ENCODE measurements around the gene TICAM1.
"Not testable (repeated sequence)": the region's sequence is repeated elsewhere in the genome, so short reads cannot be mapped to it uniquely, and the experiment has no call there.

Gene TICAM1

GRCh38 chr19:4803736-4804695, 27.5 kb downstream of the TICAM1 start:
- no peak for DNase-seq

GRCh38 chr19:4802711-4803110, 28.8 kb downstream of the TICAM1 start:
- DNase-seq, result no peak

GRCh38 chr19:4801085-4801619, 30.4 kb downstream of the TICAM1 start:
- no peak for DNase-seq

GRCh38 chr19:4800591-4801081, 30.9 kb downstream of the TICAM1 start:
- no peak for DNase-seq

GRCh38 chr19:4795400-4795799, 36.1 kb downstream of the TICAM1 start:
- no peak for DNase-seq

GRCh38 chr19:4794971-4795370, 36.5 kb downstream of the TICAM1 start:
- DNase-seq, result no peak

GRCh38 chr19:4793278-4793677, 38.2 kb downstream of the TICAM1 start:
- not testable (repeated sequence) for DNase-seq

- DNase-seq, result not testable (repeated sequence)
Observed at GRCh38 chr19:4792866-4793195, 38.7 kb downstream of the TICAM1 start.

GRCh38 chr19:4792019-4792865, 39.3 kb downstream of the TICAM1 start:
- not testable (repeated sequence) for DNase-seq

GRCh38 chr19:4791183-4792018, 40.1 kb downstream of the TICAM1 start, which contains the start of gene FEM1A:
FEM1A (plus strand) TSS chr19:4791734; CDS start chr19:4791855, 121 bp downstream.
- DNase-seq, result peak; percentile 100

- not testable (repeated sequence) for DNase-seq
Observed at GRCh38 chr19:4786412-4787016, 45.0 kb downstream of the TICAM1 start.

- DNase-seq, result no peak
Observed at GRCh38 chr19:4781801-4782200, 49.7 kb downstream of the TICAM1 start.

- no peak for DNase-seq
Observed at GRCh38 chr19:4780860-4781259, 50.7 kb downstream of the TICAM1 start.

GRCh38 chr19:4778124-4778523, 53.4 kb downstream of the TICAM1 start:
- DNase-seq, result not testable (repeated sequence)

GRCh38 chr19:4776436-4777211, 54.9 kb downstream of the TICAM1 start:
- no peak for DNase-seq

- DNase-seq, result no peak
Observed at GRCh38 chr19:4775627-4776152, 55.8 kb downstream of the TICAM1 start.

GRCh38 chr19:4774136-4774535, 57.4 kb downstream of the TICAM1 start:
- DNase-seq, result no peak

GRCh38 chr19:4773047-4773640, 58.4 kb downstream of the TICAM1 start:
- DNase-seq, result no peak

GRCh38 chr19:4772566-4772965, 58.9 kb downstream of the TICAM1 start:
- DNase-seq, result no peak

Data from GF-D8 (cell line).